ENCODE results near the gene MAP1B.

Gene MAP1B

GRCh38 chr5:72256536-72256935 is 149.3 kb downstream of the MAP1B start:
- Histone ChIP-seq H3K27me3 (ENCODE audit: low read depth) (no peaks in the 10 kb centered on the region), H3K9me3 (no peaks in the 10 kb centered on the region), H3K36me3 (replicated peaks) (peaks cover 2% of the 10 kb centered on the region; the same call in 1 of the 2 replicates), H3K4me3 (no peak overlapping the region), H3K4me1 (peaks cover 4% of the 10 kb centered on the region)
- in situ Hi-C loops (cut with MboI; ENCODE audit: low sequenced_read_pairs) = no loop called here
- no peak for DNase-seq (ENCODE audit: low spot score in 2 of 2)

Measured in HAP-1 (cell line).